Measurements from ENCODE around the gene TRIM16. TPM values are rescaled to one million over a fixed set of nuclear protein-coding genes. Genes with fewer than 3 reads are reported as not detected.
A peak's percentile ranks its signal among the peaks of the same experiment; 100 is the strongest.
"Not testable (repeated sequence)": the region's sequence is repeated elsewhere in the genome, so short reads cannot be mapped to it uniquely, and the experiment has no call there.

The TRIM16 gene
- total RNA-seq, 1 experiment from 2014 or later = 48.5 TPM

DNA sequence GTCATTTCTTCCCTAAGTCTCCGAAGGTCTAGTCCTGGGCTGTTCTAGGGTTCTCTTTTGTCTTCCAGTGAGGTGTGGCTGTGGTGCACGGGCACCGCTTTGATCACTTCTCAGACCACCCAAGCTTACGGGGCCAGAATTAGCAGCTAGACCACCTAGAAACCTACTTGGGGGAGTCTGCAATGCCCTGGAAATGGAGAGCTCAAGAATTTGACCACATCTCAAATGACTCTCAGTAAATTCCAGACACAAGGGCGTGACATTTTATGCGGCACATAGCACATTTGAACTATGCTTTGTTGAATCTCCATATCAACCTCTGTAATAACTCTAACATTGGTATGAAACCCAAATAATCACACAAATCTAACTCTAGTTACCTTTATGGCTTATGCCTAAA, 24.9 kb downstream of the TRIM16 start:
- peak; percentile 33 for DNase-seq (ENCODE audit: low read depth)

DNA sequence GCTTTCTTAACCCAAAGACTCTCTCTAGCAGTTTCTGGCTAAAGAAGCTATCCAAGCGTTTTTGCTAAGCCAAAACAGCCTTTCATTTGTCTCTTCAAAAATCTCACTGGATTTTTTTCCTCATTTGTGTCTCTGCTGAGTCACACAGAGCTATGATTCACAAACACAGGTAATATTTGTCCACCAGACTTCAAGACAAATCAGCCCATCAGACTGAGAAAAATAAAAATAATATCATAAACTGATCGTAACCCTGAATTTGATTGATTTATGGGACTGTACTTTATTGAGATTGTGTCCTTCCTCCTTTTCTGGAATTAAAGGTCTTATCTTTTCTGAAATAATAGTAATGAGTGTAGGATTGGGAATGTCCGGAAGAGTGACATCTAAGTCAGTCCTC, 25.8 kb downstream of the TRIM16 start:
- DNase-seq (ENCODE audit: low read depth) = no peak

DNA sequence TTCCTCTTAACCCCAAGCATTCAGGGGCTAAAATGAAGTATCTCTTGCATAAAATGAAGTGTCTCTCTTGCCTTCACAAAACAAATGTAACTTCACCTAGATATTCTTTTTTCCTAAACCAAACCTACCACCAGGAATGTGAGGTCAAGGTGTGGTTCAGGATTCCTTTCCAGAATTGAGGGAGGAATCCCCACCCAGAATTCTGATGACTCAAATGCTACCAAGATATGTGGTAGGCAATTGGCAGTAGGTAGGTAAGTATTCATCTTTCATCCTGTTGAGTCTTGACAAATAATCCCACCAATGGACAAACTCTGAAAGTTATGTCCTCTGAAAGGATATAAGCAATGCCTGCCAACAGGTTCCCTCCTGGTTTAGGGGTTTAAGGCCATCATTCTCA, 26.2 kb downstream of the TRIM16 start:
- no peak for DNase-seq (ENCODE audit: low read depth)

DNA sequence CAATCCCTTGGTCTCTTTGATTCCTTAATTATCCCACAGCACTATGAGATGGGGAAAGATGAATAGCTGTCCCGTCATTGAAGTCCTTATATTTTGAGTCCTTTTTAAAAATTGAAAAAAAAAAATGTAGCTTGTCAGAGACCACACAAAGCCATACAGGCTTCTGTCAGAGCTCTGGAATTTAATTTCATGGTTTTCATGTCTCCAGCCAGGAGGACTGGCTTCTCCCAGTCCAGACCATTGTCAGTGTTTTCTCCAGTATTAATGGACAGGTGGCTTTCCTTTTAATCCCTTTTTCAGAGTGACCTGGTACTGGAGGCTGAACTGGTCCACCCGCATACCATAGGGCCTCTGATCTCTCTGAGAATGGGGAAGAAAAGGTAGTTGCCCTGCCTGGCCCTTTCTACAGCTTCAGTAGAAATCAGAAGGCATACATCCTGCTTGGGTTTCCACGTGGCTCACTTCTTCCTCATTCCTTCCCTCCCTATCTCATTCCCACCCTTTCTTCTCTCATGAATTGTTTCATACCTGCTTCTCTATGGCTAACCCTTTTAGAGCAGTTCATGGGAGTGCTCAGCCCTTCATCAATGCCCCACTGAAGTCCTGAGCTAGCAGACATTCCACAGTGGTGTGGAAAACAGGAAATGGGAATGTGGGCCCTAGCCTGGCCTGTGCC, 29.1 kb downstream of the TRIM16 start:
- DNase-seq (ENCODE audit: low read depth) = no peak

DNA sequence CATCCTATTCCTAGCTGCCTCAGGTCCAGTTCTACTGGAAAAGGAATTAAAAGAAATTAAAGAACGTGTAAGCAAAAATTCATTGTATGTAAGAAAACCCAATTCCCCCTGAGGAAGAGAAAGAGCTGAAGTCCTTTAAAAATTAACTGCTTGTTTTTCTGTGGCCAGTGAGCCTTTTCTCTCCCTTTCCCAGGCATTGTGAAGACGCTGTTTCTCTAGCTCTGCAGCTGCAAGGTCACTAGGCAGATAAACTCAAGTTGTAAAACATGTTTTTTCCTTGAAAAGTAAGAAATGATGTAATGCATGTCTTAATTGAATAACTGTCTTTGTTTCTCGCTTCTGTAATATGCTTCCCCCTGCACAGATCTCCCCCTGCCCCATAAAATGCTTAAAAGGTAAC, 29.7 kb downstream of the TRIM16 start:
- DNase-seq (ENCODE audit: low read depth) = not testable (repeated sequence)

DNA sequence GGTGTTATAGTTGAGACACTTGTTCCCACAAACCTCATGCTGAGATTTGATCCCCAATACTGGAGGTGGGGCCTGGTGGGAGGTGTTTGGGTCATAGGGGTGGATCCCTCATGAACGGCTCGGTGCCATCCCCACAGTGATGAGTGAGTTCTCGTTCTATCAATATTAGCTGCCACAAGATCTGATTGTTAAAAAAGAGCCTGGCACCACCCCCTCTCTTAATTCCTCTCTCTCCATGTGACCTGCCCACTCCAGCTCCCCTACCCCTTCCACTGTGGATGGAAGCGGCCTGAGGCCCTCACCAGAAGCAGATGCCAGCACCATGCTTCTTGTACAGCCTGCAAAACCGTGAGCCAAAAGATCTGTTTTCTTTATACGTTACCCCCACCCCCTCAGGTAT, 31.2 kb downstream of the TRIM16 start:
- no peak for DNase-seq (ENCODE audit: low read depth)

DNA sequence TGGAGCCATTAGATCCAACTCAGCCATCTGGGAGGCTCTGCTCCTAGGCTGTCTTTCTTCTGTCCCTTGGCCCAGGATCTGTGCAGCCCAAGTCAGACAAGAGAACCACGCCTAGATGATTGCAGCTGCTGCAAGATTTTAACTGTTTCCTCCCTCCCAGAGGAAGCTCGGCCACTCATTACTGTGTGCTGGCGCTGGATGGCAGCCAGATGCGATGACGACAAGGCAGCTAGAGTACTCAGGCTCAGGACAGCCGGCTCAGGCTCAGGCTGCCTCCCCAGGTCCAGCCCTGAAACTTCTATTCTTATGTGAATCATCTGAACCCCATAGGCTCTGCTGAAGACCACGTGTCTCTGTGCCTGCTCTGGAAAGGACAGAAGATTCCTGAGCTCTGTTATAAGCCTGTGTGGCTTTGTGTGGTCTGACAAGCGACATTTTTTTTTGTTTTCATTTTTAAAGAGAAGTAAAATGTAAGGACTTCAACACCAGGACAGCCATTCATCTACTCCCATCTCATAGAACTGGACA, 32.5 kb downstream of the TRIM16 start:
- peak; percentile 100 for DNase-seq (ENCODE audit: low read depth)

DNA sequence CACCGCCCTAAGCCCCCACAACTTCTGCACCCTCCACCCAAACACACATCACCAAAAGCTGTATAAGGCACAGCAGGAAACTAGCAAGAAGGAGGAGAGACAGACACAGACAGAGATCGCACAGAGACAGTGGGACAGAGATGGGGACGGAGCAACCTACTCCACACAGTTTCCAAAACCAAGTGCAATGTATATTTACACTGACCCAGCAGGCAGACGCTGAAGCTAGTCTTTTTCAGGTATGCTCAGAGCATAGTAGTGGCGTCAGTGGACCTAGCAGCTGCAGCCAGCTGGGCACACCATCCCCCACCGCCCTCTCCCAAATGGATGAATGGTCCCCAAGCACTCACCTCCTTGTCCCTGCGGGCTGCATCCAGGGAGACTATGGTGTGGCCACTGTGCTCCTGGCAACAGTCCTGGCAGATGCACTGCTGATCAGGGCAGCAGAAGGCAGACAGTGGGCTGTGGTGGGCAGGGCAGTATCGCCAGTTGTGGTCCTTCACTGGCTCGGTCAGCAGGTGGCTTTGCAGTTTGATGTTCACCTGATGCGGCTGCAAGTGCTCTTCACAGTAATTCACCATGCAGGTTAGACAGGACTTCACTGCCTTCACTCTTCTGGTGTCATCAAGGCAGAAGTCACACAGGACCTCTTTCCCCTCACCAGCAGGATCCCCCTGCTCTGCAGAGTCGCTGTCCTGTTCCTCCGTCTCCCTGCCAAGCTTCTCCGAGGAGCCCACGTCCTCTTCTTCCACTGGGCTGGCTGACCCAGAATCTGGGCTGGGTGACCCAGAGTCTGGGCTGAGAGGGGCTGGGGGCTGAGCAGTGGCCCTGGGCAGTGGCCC, 33.1 kb downstream of the TRIM16 start:
- DNase-seq (ENCODE audit: low read depth) = no peak

DNA sequence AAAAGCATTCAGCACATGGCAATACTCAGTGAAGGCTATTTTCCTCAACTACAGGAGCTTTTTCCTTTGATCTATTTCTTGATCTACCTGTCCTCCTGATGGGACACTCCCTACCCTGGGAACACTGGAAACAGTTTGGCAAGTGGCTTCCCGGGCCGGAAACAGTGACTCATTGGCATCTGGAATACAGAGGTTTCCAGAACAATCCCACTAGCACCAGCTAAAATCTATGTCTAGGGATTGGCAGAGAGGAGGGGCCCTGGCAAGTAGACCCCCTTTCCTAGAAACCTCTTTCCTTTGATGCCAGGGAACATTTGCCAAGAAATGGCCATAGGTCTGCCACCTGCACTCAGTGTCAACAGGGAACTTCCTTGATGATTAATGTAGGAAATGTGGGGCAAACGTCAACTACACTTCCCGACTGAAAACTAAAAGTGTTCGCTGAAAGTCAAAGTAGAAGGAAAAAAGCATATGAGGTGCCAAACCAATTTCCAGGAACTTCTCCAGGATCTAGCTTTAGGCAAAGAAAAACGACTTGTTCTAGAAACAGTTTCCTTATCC, 34.2 kb downstream of the TRIM16 start:
- DNase-seq (ENCODE audit: low read depth) = peak; percentile 35

DNA sequence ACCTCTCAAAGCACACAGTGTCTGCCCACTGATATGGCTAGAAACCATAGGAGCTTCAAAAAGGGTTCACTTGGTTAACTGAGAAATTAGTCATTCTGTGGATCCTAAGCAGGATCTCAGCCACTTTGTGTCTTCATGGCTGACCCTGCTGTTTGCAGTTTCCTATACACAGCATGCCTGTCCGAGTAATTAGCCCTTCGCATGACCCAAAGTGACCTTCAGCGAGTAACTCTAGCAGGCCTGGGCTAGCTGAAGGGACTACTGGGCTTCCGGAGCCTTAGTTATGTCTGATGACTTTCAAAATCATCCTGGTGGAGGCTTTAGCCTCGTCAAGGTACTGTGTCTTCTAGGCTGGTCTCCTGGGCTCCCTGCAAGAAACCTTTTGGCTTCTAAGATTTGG, 35.7 kb downstream of the TRIM16 start:
- peak; percentile 34 for DNase-seq (ENCODE audit: low read depth)

DNA sequence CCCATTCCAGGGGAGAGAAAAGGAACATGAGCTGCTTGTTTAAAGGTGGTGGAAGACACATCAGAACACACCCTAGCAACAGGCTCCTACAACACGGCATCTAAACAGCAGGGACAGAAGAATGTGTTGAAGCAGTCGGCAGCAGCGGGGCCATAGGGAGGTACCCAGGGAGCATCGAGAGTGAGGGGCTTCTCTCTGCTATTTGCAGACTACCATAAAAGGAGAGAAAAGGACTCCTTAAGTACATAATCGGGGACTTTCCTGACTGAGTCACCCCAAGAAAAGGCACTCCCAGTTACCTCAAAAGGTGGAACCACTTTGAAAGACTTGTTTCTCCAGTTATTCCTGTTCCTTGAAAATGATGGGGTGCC, 38.2 kb downstream of the TRIM16 start:
- DNase-seq (ENCODE audit: low read depth) = peak; percentile 51

DNA sequence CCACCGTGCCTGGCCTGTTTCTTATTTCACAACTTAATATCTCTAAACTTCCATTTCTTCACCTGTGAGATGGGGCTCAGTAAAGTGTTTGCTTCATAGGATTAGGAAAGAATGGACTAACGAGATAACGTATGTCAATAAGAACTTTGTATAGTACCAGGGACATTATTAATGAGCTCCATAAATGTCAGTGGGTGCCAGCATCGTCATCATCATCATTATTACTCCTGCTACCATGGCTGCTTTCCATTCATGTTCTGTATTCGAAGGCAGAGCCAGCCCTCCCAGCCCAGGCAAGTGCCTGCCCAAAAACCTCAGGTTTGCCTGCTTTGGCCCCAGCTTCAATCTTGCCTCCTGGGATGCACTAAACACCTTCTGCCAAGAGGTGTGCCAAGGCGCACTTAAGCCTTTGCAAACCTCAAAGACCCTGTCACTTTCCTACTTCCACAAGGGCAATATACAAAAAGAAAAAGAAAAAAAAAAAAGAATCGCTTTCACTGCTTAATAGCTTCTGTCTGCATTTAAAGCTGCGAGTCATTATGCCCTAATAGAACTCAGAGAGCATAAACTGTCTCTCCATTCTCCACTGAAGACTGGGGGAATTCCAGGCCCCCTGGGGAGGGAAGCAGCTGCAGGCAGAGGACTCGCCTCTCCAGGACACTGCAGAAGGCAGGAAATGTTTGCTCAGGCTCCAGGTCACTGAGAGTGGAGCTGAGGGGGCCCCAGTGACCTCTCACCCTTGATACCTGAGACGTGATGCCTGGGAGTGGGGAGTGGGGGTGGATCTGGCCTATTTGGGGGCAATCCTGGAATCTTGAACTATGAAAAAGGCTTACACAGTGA, 38.8 kb downstream of the TRIM16 start:
- peak; percentile 73 for DNase-seq (ENCODE audit: low read depth)

DNA sequence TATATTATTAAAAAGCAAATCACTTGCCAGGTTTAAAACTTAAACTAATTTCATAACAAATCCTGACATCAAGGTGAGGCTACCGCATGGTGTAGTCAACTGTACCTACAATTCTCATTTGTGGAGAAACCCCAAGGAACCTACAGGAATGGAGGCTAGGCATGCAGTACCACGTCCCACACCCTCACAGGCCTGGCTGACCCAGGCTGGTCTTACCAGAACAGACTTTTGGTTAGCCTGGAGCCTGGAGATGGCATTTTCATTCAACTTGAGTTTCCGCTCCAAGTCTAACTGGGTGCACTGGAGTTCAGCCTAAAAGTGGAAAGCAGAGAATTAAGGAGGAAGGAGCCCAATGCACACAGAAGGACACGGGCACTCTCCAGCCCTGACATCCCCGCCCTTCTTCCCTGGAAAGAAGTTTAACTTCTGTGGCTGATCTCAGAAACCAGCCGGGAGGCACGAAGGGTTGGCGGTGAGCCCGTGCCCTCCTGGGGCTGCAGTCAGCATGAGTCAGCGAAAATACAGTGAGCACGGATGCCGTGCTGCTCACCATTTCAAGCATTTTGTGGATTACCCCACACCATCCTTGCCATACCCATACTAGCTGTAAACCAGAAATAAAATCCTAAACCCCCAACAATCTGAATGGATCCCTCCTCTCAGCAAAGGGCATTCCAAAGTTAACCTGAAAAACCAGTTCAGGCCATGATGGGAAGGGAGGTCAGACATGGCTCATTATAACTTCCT, 41.4 kb downstream of the TRIM16 start:
- DNase-seq (ENCODE audit: low read depth) = not testable (repeated sequence)

DNA sequence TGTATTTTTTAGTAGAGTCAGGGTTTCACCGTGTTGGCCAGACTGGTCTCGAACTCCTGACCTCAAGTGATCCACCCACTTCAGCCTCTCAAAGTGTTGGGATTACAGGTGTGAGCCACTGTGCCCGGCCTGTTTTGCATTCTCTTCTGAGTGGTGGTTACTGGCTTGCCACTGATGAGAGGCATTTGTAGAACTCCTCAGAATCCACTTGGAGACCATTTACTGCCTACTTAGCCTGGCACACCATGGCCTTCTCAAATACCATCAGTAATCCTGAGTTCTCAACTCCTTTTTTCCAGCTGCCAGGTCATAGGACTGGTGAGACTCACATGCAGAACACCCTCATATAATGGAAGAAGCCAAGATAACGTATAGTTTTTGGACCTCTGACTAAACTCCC, 42.1 kb downstream of the TRIM16 start:
- DNase-seq (ENCODE audit: low read depth) = not testable (repeated sequence)

DNA sequence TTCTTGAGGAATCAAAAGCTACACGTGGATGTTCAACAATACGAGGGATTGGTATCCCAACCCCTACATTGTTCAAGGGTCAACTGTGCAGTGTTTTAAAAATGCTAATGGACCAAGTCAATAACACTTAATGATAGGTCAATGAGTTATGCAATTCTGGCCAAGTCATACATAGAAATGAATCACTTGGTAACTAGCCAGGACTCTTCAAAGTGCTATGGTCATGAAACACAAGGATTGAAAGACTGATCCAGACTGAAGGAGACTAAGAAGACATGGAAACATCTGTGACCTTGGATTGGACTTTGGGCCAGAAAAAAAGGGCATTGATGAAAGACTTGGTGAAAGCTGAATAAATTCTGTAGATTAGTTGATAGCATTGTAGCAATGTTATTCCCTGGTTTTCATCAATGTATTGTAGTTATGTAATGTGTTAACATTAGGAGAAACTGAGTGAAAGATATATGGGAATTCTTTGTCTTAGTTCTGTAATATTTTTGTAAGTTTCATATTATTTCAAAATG, 53.1 kb downstream of the TRIM16 start:
- DNase-seq (ENCODE audit: low read depth) = peak; percentile 44

DNA sequence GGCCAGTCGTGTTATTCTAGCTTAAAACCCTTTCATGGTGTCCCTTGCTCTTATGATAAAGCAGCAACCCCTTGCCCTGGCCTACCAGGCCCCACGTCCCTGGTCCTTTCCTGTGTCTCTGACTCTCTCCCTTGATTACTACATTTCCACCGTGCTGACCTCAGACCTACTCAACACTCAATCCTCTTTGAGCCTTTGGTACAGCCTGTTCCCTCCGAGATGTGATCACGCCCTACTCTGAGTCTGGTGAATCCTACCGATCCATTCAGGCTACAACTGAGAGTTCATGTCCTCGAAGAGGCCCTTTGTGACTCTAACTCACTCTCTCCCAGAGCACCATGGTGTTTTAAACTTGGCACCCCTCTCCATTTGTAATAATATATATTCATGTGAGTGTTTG, 54.1 kb downstream of the TRIM16 start:
- peak; percentile 32 for DNase-seq (ENCODE audit: low read depth)

DNA sequence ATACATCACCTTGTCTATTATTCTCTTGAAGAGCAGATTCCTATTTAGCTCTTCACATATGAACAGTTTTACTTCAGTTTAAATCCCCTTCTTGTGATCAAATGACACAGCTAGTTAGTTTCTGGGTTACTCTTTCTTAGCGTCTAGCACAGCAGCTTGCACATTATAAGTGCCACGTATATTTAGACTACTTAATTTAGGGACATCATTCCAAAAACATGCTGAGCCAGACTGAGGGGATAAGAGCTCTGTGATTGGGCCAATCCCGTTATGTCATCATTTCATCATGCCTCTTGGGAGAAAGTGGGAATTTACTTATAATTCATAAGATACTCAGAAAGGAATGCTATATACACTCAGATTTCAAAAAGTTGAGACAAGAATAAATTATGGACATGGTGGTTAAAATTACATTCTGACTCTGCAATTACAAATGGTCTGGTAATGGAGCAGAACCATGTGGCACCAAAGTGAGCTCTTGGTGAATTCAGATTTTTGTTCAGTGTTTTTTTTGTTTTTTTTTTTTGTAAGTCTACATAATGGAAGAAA, 60.4 kb downstream of the TRIM16 start:
- DNase-seq (ENCODE audit: low read depth) = not testable (repeated sequence)

DNA sequence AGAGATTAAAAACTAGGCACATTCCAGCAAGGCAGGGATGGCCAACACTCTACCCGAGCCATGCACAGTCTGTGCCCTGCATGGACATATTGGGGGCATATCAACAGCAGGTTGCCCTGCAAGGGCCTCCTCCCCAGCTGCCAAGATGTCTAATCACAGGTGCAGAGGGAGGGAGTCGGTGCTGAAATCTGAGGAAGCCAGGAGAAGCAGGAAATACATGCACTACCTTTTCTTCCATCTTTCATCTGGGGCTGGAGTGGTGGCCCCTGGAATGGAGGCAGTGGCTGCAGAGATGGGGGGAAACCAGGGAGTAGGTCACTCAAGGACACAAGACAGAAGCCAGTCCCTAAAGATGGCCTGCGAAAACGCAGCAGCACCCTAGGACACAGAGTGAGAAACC, 60.9 kb downstream of the TRIM16 start:
- not testable (repeated sequence) for DNase-seq (ENCODE audit: low read depth)

DNA sequence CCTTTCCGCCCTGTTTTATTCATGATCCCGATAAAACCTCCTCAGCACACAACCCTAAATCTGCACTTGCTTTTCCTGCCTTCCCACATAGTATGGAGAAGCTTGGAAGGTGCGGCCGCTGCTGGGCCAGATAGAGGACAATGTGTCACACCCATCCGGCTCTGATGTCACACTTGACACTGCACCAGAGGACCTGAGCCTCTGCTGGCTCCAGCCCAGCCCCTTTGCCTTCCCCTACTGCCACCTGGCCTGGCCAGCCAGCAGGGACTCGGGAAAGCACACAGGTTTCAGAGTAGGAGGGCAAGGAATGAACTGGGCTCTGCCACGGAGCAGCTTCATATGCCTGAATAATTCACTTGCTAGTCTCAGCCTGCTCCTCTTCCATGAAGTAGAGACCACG, 62.0 kb downstream of the TRIM16 start:
- not testable (repeated sequence) for DNase-seq (ENCODE audit: low read depth)

DNA sequence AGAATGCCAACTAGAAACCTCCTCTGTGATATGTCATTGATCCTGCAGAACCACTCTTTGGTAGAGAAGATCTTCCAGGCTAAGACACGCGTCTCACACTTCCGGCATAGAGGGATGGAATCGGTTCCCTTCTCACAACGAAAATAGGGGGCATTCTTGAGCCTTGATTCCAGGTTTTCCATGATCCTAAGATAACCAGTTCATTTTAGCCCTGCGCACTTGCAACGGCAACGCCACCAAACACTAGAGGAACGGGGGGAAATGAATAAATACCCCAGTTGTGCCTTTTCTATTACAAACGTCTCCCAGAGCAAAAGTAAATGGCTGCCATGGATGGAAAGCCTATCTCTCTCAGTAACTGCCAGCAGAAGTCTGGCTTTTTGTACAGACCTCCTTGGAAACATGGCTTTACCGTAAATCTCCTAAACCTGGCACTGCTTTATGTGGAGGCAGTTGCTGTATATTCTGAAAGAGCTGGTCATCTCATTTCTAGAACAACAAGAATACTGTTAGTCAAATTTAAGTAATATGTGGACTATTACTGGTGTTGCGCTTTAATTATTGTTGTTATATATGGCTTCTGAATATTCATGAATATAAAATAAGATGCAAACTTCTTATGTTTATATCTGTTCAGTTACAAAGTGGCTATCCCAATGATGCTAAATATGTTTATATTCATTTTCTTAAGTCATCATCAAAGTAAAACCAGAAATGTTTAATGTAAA, 64.6 kb downstream of the TRIM16 start, which contains the start of gene FBXW10B:
FBXW10B (minus strand) TSS at position 374 of the 728 bp plus-strand sequence; CDS start at position 182, 192 bp downstream.
- not testable (repeated sequence) for DNase-seq (ENCODE audit: low read depth)
